GM12891 (cell line): ENCODE results near the gene ADAMTS13.
A peak's percentile ranks its signal among the peaks of the same experiment; 100 is the strongest.

Experiments
- DNase-seq: peaks from one replicate; pipeline ENCODE4 v3.0.0; 2011; ENCODE audit warnings: low spot score; ENCODE audit not compliant: insufficient read length
- FAIRE-seq: peaks from 2 replicates; lab custom pipeline; 2011; peaks lifted over from hg19 to GRCh38; lab: Jason Lieb, UNC
- PAX5 ChIP-seq: IDR thresholded peaks from 2 replicates; pipeline ENCODE4 v1.6.1; 2011; ENCODE audit warnings: low read length, moderate library complexity, mild to moderate bottlenecking; ENCODE audit not compliant: insufficient read depth, severe bottlenecking
- POLR2A ChIP-seq: IDR thresholded peaks from 2 replicates; pipeline ENCODE4 v1.6.1; 2011; ENCODE audit warnings: low read depth, low read length, control low read depth
- POLR2AphosphoS5 ChIP-seq: IDR thresholded peaks from 2 replicates; pipeline ENCODE4 v1.6.1; 2011; ENCODE audit warnings: low read depth, low read length, control low read depth
- POU2F2 ChIP-seq: IDR thresholded peaks from 2 replicates; pipeline ENCODE4 v1.6.1; 2011; ENCODE audit warnings: low read depth, mild to moderate bottlenecking, control low read depth, low read length, moderate library complexity
- SPI1 ChIP-seq: IDR thresholded peaks from 2 replicates; pipeline ENCODE4 v1.6.1; 2011; ENCODE audit warnings: low read depth, low read length, control low read depth
- TAF1 ChIP-seq: IDR thresholded peaks from 2 replicates; pipeline ENCODE4 v1.6.1; 2011; ENCODE audit warnings: low read depth, low read length, control low read depth

ADAMTS13 gene

DNA sequence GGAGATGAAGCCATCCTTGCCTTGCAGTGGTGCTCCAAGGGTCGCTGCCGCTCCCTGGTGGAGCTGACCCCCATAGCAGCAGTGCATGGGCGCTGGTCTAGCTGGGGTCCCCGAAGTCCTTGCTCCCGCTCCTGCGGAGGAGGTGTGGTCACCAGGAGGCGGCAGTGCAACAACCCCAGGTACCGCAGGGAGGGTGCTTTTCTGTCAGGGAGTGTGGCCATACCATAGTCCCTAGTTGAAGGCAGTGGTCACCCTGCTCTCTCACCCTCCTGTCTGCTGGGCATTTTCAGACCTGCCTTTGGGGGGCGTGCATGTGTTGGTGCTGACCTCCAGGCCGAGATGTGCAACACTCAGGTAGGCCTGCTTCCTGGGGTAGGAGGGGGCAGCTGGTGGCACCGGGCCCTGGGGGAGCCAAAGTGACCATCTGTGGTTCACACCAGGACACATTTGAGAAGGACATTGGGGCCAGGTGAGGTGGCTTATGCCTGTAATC lies 11.2 kb downstream of the ADAMTS13 start:
- DNase-seq (no peak), FAIRE-seq (no peak)
- no peak for TF ChIP-seq POU2F2
- no peak for TF ChIP-seq SPI1
- no peak for TF ChIP-seq POLR2AphosphoS5
- TF ChIP-seq PAX5: no peak
- TF ChIP-seq TAF1: no peak
- TF ChIP-seq POLR2A: no peak

DNA sequence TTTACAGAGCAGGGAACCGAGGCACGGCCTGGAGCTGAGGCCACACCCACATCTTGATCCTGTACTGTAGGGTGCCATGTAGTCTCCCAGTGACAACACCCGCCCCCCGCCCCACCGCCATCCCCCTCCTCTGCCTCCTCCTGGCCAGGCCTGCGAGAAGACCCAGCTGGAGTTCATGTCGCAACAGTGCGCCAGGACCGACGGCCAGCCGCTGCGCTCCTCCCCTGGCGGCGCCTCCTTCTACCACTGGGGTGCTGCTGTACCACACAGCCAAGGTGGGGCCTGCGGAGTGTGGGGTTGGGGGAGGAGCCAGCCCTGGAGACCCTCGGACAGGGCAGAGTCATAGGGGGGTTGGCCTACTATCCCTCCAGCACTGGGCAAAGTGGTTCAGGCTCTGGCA lies 14.5 kb downstream of the ADAMTS13 start:
- no peak for FAIRE-seq
- no peak for TF ChIP-seq SPI1
- no peak for TF ChIP-seq POLR2A
- no peak for TF ChIP-seq POLR2AphosphoS5
- TF ChIP-seq TAF1: no peak
- no peak for TF ChIP-seq POU2F2
- TF ChIP-seq PAX5: no peak
- no peak for DNase-seq

GRCh38 chr9:133437753-133438531 lies 15.8 kb downstream of the ADAMTS13 start:
- TF ChIP-seq TAF1: no peak
- no peak for TF ChIP-seq POU2F2
- TF ChIP-seq SPI1: no peak
- no peak for TF ChIP-seq PAX5
- no peak for TF ChIP-seq POLR2A
- TF ChIP-seq POLR2AphosphoS5: no peak
- peak; percentile 73 for FAIRE-seq

DNA sequence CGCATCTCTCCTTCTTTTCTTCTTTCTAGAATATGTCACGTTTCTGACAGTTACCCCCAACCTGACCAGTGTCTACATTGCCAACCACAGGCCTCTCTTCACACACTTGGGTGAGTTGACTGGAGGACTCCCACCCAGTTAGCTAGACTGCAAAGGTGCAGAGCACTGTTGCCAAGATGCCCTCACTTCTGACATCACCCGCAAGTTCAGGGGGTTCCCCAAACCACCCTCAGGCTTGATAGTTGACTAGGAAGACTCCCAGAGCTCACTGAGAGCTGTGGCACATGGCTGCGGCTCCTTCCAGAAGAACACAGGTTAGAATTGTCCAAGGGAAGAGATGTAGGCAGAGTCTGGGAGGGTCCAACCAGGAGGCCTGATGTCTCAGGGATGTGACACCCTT lies 17.2 kb downstream of the ADAMTS13 start:
- DNase-seq (no peak), FAIRE-seq (no peak)
- TF ChIP-seq POLR2AphosphoS5 (no peak), PAX5 (no peak), TAF1 (no peak), POLR2A (no peak), POU2F2 (no peak), SPI1 (no peak)

More at GRCh38 chr9:133437753-133438531, 15.8 kb downstream of the ADAMTS13 start:
- DNase-seq: peak; percentile 60

GRCh38 chr9:133440874-133441273 lies 18.7 kb downstream of the ADAMTS13 start:
- FAIRE-seq: peak; percentile 98

DNA sequence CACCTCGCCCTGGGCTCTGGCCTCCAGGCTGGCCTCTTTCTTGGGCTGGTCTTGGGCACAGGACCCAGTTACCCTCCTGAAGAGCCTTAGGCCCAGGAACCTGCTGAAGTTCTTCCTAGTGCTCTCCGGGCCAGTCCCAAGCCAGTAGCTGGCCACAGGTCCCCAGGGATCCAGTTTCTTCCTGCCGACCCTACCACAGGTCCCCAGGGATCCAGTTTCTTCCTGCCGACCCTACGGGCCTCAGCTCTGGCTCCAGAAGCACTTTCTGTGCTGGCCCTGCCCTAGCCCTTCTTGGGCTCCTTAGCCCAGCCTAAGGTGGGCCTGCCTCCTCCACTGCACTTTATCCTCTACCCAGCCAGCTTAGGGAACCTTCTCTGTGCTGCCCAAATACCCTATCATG lies 19.4 kb downstream of the ADAMTS13 start:
- FAIRE-seq (no peak), DNase-seq (no peak)
- TF ChIP-seq POLR2AphosphoS5 (no peak), TAF1 (no peak), PAX5 (no peak), POLR2A (no peak), POU2F2 (no peak), SPI1 (no peak)

More at GRCh38 chr9:133440874-133441273, 18.7 kb downstream of the ADAMTS13 start:
- TF ChIP-seq SPI1 (0 out of 2 replicates have a peak, but pooled peaks have one; percentile 19), POLR2A (peak; percentile 48; the same call in 1 of the 2 replicates), TAF1 (no peak), POU2F2 (0 out of 2 replicates have a peak, but pooled peaks have one; percentile 18)
- DNase-seq: peak; percentile 87

DNA sequence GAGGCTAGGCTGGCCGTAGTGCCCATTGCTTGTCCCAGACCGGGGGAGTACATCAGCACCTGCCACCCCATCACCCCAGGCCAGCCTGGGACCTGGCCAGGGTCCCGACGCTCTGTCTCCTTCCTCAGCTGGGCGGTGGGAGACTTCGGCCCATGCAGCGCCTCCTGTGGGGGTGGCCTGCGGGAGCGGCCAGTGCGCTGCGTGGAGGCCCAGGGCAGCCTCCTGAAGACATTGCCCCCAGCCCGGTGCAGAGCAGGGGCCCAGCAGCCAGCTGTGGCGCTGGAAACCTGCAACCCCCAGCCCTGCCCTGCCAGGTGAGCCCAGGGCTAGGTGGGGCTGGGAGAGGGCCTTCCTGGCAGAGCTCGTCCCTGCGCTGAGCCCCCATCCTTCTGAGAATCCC lies 21.1 kb downstream of the ADAMTS13 start:
- DNase-seq: no peak
- no peak for FAIRE-seq
- no peak for TF ChIP-seq POU2F2
- TF ChIP-seq POLR2A: no peak
- no peak for TF ChIP-seq PAX5
- no peak for TF ChIP-seq POLR2AphosphoS5
- TF ChIP-seq TAF1: no peak
- TF ChIP-seq SPI1: no peak

DNA sequence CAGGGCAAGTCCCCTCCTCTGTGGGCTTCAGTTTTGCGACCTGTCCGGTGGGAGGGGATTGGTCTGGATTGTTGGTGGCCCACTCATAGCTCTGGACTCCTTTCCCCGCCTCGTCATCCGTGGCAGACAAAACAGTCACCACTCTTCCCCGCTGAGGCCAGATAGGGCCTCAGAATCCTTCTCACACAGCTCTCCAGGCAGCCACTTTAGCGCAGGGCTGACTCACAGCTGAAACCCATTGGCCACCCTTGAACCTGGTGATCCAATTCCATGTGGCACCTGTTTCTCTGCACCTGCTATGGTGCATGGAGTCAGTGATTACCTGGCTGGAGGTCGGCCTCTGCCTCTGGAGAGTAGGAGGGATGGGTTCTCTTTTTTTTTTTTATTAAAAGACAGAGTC lies 21.8 kb downstream of the ADAMTS13 start:
- DNase-seq (no peak), FAIRE-seq (no peak)
- TF ChIP-seq POU2F2: no peak
- no peak for TF ChIP-seq POLR2A
- no peak for TF ChIP-seq PAX5
- no peak for TF ChIP-seq SPI1
- no peak for TF ChIP-seq TAF1
- no peak for TF ChIP-seq POLR2AphosphoS5

DNA sequence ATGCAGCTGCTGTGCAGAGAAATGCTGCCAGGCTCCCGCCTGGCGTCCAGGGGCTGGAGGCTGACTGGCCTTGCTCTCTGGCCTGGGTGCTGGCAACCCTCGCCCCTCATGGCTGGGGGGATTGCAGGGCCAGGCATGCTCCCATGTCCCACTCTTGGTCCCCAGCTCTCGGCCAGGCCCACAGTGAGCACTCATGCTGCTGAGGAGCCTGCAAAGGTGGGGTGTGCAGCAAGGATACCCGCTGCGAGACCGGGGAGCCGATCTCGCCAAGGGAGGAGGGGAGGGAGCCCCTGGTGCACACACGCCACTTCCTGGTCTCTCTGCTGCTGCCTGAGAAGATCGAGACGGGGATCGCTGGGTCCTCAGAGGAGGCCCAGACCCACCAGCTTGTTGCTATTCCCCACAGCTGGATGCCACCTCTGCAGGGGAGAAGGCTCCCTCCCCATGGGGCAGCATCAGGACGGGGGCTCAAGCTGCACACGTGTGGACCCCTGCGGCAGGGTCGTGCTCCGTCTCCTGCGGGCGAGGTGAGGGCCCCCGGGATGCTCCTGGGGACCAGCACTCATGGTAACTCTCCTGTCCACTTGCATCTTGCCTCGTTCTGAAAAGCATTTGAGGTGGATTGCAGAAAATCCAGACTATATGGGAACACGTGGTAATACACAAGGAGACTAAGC lies 23.3 kb downstream of the ADAMTS13 start:
- TF ChIP-seq POU2F2: no peak
- no peak for TF ChIP-seq TAF1
- no peak for TF ChIP-seq PAX5
- TF ChIP-seq POLR2AphosphoS5: no peak
- TF ChIP-seq POLR2A: no peak
- TF ChIP-seq SPI1: no peak
- FAIRE-seq (no peak), DNase-seq (no peak)

GRCh38 chr9:133448487-133448972 lies 26.4 kb downstream of the ADAMTS13 start:
- DNase-seq (no peak), FAIRE-seq (no peak)
- TF ChIP-seq SPI1 (no peak), PAX5 (no peak), POLR2A (no peak), POU2F2 (no peak), POLR2AphosphoS5 (no peak), TAF1 (no peak)
